ENCODE results near the gene NEURL4. TPM values are rescaled to one million over a fixed set of nuclear protein-coding genes. Genes with fewer than 3 reads are reported as not detected.

Gene NEURL4
- total and polyA plus RNA-seq, 2 donors (not counting 3 experiments of a cell fraction or from before 2014, with no cell fraction given): 32.0 to 44.9 TPM

- intact Hi-C loops (cut with micrococcal nuclease) (loop anchor here (1.0 to 5.0 kb wide), 2 partner anchors 82 to 334 kb away; partner anchors contain the start of genes TMEM102, TP53 and WRAP53), dilution Hi-C loops (cut with MboI; ENCODE audit: extremely low pct_ligation_motif_present, low sequenced_read_pairs) (no loop called here)
- Histone ChIP-seq H3K27ac (ENCODE audit: insufficient read depth, low read depth, low read length) (no peak overlapping the region), H2AFZ (ENCODE audit: low read depth, low read length) (no peak overlapping the region), H3K27me3 (ENCODE audit: control insufficient read depth in 2 of 2, insufficient read depth in 2 of 2, low read length in 2 of 2) (no peaks in the 10 kb centered on the region), H3K9me3 (replicated peaks; ENCODE audit: control insufficient read depth, insufficient read depth, low read length) (no peaks in the 10 kb centered on the region), H3K36me3 (ENCODE audit: control insufficient read depth in 2 of 2, extremely low read depth in 1 of 2, insufficient read depth in 2 of 2, low read length in 2 of 2) (no peaks in the 10 kb centered on the region), H4K20me1 (replicated peaks; ENCODE audit: control insufficient read depth, extremely low read depth, insufficient read depth, low read length) (no peaks in the 10 kb centered on the region), H3K4me1 (ENCODE audit: control insufficient read depth, extremely low read depth, insufficient read depth, low read length) (peaks cover 17% of the 10 kb centered on the region), H3K9me1 (replicated peaks; ENCODE audit: control insufficient read depth, extremely low read depth, insufficient read depth, low read length) (no peaks in the 10 kb centered on the region), H3K79me2 (ENCODE audit: control insufficient read depth, insufficient read depth, low read length) (no peaks in the 10 kb centered on the region), H3K4me3 (replicated peaks in 1 of 3; ENCODE audit: insufficient read depth in 1 of 3, low read depth in 1 of 3, low read length in 3 of 3) (no peak overlapping the region), H3K9ac (replicated peaks; ENCODE audit: extremely low read depth, insufficient read depth, low read length) (no peak overlapping the region), H3K4me2 (ENCODE audit: insufficient read depth, low read length) (no peak overlapping the region)
- CTCF ChIA-PET: interaction anchor here (1.6 to 4.0 kb wide), 5 partner anchors 9 to 236 kb away, joined by 3 to 70 read pairs (median 8); partner anchors contain the start of genes NEURL4, SOX15 and TMEM102
- TF ChIP-seq POLR2A (IDR thresholded peaks at IDR 0.05; ENCODE audit: low read depth, low read length) (no peak), MYC (IDR thresholded peaks at IDR 0.05; ENCODE audit: low read depth, low read length) (no peak), GATA2 (IDR thresholded peaks at IDR 0.05; ENCODE audit: insufficient read depth, insufficient read length, low read depth, low read length) (no peak), JUN (IDR thresholded peaks at IDR 0.05; ENCODE audit: borderline replicate concordance, insufficient read depth, insufficient read length, low read depth) (no peak), CTCF (IDR thresholded peaks at IDR 0.05; ENCODE audit: extremely low read depth in 1 of 2, insufficient read depth in 1 of 2, low read depth in 1 of 2, low read length in 2 of 2) (no peak), POLR2AphosphoS5 (IDR thresholded peaks at IDR 0.05; ENCODE audit: insufficient read depth, low read depth, low read length) (no peak), EZH2 (IDR thresholded peaks at IDR 0.05; ENCODE audit: borderline replicate concordance, low read depth, low read length, severe bottlenecking) (no peak), FOS (IDR thresholded peaks at IDR 0.05; ENCODE audit: borderline replicate concordance, insufficient read depth, low read length) (no peak)
- TF ChIP-seq, protein P1, sequence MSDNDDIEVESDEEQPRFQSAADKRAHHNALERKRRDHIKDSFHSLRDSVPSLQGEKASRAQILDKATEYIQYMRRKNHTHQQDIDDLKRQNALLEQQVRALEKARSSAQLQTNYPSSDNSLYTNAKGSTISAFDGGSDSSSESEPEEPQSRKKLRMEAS (IDR thresholded peaks at IDR 0.05; ENCODE audit: insufficient read depth, insufficient read length): no peak
- BruUV-seq (replicated peaks): no TSS peak
- POLR2A ChIA-PET: no interaction called here
- no peak for FAIRE-seq
- no peak for DNase-seq (ENCODE audit: low read depth, low spot score)
Observed at GRCh38 chr17:7352910-7353635, 23.9 kb upstream of the NEURL4 start.

Measured in endothelial cell of umbilical vein (primary cell).